NCI-H446 (cell line): ENCODE results near the gene OR6C6.
"Not testable (repeated sequence)": the region's sequence is repeated elsewhere in the genome, so short reads cannot be mapped to it uniquely, and the experiment has no call there.

Experiments
- DNase-seq, 2 experiments: peaks; one replicate each; lab custom pipeline; 2025; lab: John Stamatoyannopoulos, UW

OR6C6 gene

DNA sequence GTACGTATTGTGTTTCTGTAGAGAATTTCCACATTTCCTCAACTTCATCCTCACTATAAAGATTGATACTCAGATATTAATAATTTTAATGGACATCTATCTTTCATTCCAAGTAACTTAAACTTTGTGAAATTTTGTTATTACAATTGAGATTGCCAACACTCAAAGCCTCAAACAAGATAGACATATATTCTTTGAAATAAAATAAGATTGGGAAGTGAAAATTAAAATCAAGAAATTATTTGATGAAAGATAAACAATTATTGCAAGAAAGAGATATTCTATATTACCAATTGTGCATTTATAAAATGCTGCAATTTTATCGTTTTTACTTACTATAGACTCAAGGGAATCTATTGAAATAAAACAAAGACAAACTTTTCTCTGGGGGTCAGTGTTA, at the start of gene OR6C6:
Gene OR6C6 (minus strand): TSS at position 101 of the 400 bp plus-strand sequence. CDS start 1,337 bp downstream, outside the sequence.
- DNase-seq, result no peak

DNA sequence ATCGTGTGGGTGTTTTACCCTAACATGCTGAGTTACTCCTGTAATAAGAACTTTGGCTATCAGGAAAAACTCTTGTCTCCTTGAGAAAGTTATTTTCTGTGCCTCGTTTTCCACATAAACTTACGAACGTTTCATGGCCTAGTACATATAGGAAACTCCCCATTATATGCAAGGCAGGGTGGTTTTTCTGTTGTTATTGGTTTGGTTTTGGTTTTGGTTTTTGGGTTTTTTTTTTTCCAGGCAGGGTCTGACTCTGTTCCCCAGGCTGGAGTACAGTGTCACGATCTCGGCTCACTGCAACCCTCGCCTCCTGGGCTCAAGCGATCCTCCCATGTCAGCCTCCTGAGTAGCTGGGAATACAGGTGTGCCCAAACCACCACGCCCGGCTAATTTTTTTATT, 39.6 kb upstream of the OR6C6 start:
- no peak for DNase-seq

- DNase-seq, result no peak
Observed at GRCh38 chr12:55330446-55330845, 34.1 kb upstream of the OR6C6 start, which contains the start of gene OR6C3. Gene OR6C3 (plus strand): TSS chr12:55330746. CDS start chr12:55331701, 955 bp downstream.

GRCh38 chr12:55325801-55326200, 29.4 kb upstream of the OR6C6 start:
- not testable (repeated sequence) for DNase-seq

DNA sequence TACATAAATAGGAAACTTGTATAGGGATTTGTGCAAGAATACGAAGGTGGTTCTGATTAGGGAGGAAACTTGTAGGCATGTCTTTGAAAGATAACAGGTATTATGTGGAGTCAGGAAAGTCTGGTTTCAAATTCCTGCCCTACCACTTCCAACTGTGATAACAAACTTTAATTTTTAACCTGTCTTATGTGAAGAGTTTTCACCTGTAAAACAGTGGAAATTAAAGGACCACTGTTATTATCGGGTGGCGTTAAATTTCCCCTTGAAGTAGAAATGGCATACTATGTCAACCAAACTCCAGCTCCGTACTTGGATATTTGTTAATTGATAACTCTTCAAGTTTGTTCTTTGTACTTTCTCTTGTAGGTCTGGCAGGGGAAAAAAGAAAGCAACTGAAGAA, 23.8 kb upstream of the OR6C6 start:
- DNase-seq, result no peak

GRCh38 chr12:55314043-55314442, 17.7 kb upstream of the OR6C6 start, which contains the start of gene OR6C1:
Gene OR6C1 (plus strand): TSS chr12:55314343. CDS start chr12:55320600, 6,257 bp downstream.
- DNase-seq, result no peak

GRCh38 chr12:55289999-55290398, 6.4 kb downstream of the OR6C6 start:
- DNase-seq, result no peak

DNA sequence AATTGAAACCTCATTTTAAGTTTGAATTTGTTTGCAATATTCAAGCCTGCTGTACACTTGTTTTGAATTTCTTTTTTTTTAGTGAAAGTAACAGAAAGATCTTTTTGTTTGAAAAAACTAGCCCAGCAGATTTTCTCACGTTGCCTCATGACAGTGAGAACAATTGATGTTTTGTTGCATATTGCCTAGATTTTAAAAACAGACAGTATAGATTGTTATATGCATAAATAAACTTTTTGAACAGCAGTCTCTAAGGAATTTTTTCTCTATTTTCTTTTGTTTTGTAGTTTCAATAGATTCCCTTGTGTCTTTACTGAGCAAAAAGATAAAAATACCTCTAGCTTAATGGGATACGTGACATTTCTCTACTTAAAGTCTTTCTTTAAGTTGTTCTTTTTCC, 15.4 kb downstream of the OR6C6 start:
- no peak for DNase-seq

DNA sequence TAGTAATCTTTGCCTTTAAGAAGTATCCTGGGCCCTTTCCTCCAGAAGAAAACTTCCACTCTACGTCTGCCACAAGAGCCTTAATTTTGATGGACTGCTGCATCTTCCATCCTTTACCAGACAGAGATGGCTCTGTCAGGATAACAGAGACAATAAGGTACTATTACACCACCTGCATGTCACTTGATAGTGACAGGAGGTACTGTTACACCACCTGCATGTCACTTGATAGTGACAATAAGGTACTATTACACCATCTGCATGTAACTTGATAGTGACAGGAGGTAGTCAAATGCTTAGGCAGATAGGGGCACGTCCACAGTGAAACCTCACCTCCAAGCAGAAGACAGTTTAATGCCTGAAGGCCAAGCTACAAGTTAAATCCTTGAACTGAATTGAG, 38.1 kb downstream of the OR6C6 start:
- DNase-seq, result no peak

DNA sequence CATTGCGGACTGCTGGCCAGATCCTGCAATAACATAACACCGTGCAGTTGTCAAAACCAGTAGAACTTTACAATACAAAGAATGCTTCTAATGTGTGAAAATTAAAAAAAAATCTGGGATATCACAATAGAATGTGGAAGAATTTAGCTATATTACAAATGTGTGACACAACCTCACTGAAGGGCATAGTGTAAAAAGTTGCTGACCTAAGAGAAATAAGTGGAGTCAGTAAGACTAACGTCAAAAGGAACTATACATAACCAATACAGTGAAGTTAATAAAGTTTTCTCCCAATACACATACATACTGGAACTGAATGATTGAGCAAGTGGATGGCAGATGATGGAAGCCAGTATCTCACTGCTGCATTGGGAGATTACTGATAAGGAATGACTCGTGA, 39.5 kb downstream of the OR6C6 start:
- no peak for DNase-seq

- DNase-seq, result no peak
Observed at GRCh38 chr12:55253281-55253680, 43.1 kb downstream of the OR6C6 start.

DNA sequence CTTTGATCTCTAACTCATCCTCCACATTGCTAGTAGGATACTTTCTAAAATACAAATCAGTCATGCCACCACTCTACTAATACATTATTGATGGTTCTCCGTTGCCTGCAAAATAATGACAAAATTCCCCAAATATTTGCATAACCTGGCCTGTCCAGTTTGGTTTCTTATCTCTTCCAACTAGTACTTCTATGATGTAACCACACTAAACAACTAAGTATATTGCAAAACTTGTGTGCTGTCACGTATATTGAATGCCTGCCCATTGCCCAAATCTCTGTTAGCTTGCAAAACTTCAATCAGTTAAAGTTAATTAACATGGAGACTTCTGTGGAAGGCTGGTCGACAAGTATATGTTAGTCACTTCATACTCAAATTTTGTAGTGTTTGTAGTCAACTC, 45.4 kb downstream of the OR6C6 start:
- DNase-seq, result no peak

- DNase-seq, result no peak
Observed at GRCh38 chr12:55246159-55246558, 50.2 kb downstream of the OR6C6 start.

DNA sequence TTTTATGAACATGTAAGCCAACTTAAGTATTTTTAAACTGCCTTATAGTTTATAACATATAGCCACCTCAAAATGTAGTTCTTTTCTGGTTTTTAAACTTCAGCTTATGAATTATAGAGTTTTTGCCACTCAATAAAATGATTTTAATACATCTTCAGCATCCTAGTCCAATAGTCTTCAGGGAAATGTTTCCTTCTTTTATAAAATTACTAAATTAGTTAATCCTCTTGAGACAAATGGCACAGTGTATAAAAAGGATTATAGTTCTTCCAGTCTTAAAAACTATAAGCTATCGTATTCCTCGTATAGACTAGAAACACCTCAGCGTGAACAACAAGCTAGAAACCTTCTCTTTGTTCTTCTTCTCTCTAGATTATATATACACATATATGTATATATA, 52.1 kb downstream of the OR6C6 start, which contains the start of gene OR6C74:
Gene OR6C74 (plus strand): TSS at position 301 of the 400 bp plus-strand sequence. CDS start 2,679 bp downstream, outside the sequence.
- no peak for DNase-seq
